ENCODE results near the gene BDKRB2. TPM values are rescaled to one million over a fixed set of nuclear protein-coding genes. Genes with fewer than 3 reads are reported as not detected.

The BDKRB2 gene
- total and polyA plus RNA-seq, 2 donors (not counting 1 experiment from before 2014, with no cell fraction given) = 24.0 to 91.5 TPM

DNA sequence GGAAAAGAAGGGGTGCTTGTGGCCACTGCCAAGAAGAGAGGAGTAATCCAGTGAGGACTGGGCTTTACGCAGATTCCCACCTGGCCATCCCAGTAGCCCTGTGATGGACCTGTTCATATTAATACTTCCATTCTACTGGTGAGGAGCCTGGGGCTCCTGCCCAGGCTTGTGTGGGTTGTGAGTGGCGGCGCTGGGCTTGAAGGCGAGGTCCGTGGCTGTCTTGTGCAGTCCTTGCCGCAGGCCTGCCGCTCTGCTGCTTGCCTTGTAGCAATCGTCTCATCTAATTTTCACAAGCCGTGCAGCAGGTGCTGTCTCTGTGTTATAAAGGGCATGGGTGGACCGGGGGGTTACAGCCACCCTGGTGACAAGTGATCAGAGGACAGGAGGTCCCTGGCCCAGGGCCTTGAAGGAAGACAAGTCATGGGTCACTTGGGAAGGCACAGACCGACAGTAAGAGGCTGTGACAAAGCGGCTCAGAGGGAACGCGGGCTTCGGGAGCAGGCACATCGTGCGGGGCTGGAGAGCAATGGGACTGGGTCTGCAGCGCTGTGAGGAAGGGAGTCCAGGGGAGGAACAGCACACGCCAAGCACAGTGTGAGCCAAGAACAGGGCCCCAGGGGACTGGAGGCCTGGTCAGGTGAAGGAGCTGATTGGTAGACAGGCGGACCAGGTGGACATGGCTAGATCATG, 7.3 kb upstream of the BDKRB2 start:
- no peak overlapping the region for H3K4me3 ChIP-seq (replicated peaks in 1 of 4; ENCODE audit: control extremely low read depth in 1 of 4, insufficient read depth in 1 of 4, low read depth in 3 of 4, low read length in 4 of 4)
- TF ChIP-seq EZH2 (IDR thresholded peaks at IDR 0.05; ENCODE audit: low read length, missing control alignments) (no peak), CTCF (conservative IDR thresholded peaks at IDR 0.05 in 1 of 2, IDR thresholded peaks at IDR 0.05 in 1 of 2; ENCODE audit: low read depth in 1 of 2, low read length in 2 of 2) (no peak)
- no peaks in the 10 kb centered on the region for H3K79me2 ChIP-seq (ENCODE audit: control insufficient read depth, insufficient read depth, low read length)
- H3K27ac ChIP-seq (ENCODE audit: insufficient read depth, low read length) = no peak overlapping the region
- H3K9ac ChIP-seq (ENCODE audit: insufficient read depth, low read length) = no peak overlapping the region
- no peak for DNase-seq (ENCODE audit: low read depth in 2 of 2)
- no peaks in the 10 kb centered on the region for H3K36me3 ChIP-seq (ENCODE audit: control insufficient read depth, insufficient read depth, low read length)
- no peaks in the 10 kb centered on the region for H3K4me1 ChIP-seq (ENCODE audit: control insufficient read depth, extremely low read depth, insufficient read depth, low read length)
- H2AFZ ChIP-seq (ENCODE audit: low read length) = no peak overlapping the region
- H4K20me1 ChIP-seq (ENCODE audit: control insufficient read depth, extremely low read depth, insufficient read depth, low read length) = no peaks in the 10 kb centered on the region
- H3K9me3 ChIP-seq (ENCODE audit: control insufficient read depth, insufficient read depth, low read depth, low read length) = no peaks in the 10 kb centered on the region
- no peak overlapping the region for H3K4me2 ChIP-seq (ENCODE audit: extremely low read depth, insufficient read depth, low read length)
- H3K27me3 ChIP-seq (ENCODE audit: control insufficient read depth, insufficient read depth, low read length) = no peaks in the 10 kb centered on the region

DNA sequence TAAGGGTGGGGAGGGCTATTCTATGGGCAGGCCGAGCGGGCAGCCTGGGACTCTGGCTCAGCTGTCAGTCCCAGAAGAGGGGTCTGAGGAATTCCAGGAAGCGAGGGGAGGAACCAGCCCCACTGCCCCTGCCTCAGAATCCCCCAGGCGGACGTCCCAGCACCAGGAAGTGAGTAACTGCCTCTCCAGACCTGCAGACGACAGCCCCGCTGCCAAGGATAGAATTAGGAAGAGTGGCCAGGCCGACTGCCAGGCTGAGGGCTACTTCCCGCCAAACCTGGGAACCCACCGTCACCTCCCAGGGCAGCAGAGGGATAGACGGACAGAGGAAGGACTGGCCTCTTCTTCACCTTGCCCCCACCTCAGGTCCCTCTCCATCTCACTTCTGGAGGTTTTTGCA, 6.7 kb upstream of the BDKRB2 start:
- Histone ChIP-seq H3K27ac (ENCODE audit: insufficient read depth, low read length) (no peak overlapping the region), H3K4me2 (ENCODE audit: extremely low read depth, insufficient read depth, low read length) (no peak overlapping the region), H2AFZ (ENCODE audit: low read length) (no peak overlapping the region), H3K9ac (ENCODE audit: insufficient read depth, low read length) (no peak overlapping the region), H4K20me1 (ENCODE audit: control insufficient read depth, extremely low read depth, insufficient read depth, low read length) (no peaks in the 10 kb centered on the region), H3K79me2 (ENCODE audit: control insufficient read depth, insufficient read depth, low read length) (no peaks in the 10 kb centered on the region), H3K4me1 (ENCODE audit: control insufficient read depth, extremely low read depth, insufficient read depth, low read length) (no peaks in the 10 kb centered on the region), H3K9me3 (ENCODE audit: control insufficient read depth, insufficient read depth, low read depth, low read length) (no peaks in the 10 kb centered on the region), H3K36me3 (ENCODE audit: control insufficient read depth, insufficient read depth, low read length) (no peaks in the 10 kb centered on the region), H3K4me3 (replicated peaks in 1 of 4; ENCODE audit: control extremely low read depth in 1 of 4, insufficient read depth in 1 of 4, low read depth in 3 of 4, low read length in 4 of 4) (no peak overlapping the region), H3K27me3 (ENCODE audit: control insufficient read depth, insufficient read depth, low read length) (no peaks in the 10 kb centered on the region)
- DNase-seq (ENCODE audit: low read depth in 2 of 2) = no peak
- no peak for TF ChIP-seq CTCF (conservative IDR thresholded peaks at IDR 0.05 in 1 of 2, IDR thresholded peaks at IDR 0.05 in 1 of 2; ENCODE audit: low read depth in 1 of 2, low read length in 2 of 2)
- no peak for TF ChIP-seq EZH2 (IDR thresholded peaks at IDR 0.05; ENCODE audit: low read length, missing control alignments)

DNA sequence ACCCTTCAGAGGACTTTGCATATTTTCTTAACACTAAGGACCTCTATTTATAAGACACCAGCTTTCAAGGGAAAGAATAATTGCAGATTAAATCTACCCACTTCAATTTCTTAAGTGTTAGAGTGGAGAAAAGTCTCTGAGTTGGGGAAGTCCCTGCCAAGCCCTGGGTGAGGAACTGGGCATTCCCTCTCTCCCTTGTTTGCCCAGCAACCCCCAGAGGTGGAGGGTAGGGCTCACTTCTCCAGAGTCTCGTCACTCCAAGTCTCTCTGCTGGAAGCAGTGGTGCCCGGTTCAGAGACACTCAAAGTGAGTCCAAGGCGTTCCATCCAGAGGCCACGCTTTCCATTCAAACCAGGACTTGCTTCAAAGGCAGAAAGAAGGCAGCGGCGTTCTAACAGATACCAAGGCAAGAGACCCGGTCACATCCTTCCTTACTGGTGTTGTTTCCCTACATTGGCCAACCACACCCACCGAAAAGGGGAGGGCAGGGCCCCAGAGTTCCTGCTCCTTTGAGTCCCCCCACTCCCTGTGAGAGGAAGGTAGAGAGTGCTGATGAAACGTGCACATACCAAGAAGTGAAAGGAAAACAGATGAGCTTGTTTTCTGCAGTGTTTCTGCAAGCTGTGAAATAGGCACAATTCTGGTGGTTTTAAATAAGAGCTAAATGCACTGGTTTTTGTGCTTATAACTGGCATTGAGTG, 6.1 kb upstream of the BDKRB2 start:
- H3K79me2 ChIP-seq (ENCODE audit: control insufficient read depth, insufficient read depth, low read length) = no peaks in the 10 kb centered on the region
- no peak overlapping the region for H3K27ac ChIP-seq (ENCODE audit: insufficient read depth, low read length)
- no peaks in the 10 kb centered on the region for H4K20me1 ChIP-seq (ENCODE audit: control insufficient read depth, extremely low read depth, insufficient read depth, low read length)
- H3K9me3 ChIP-seq (ENCODE audit: control insufficient read depth, insufficient read depth, low read depth, low read length) = no peaks in the 10 kb centered on the region
- no peak overlapping the region for H2AFZ ChIP-seq (ENCODE audit: low read length)
- DNase-seq (ENCODE audit: low read depth in 2 of 2) = no peak
- no peaks in the 10 kb centered on the region for H3K27me3 ChIP-seq (ENCODE audit: control insufficient read depth, insufficient read depth, low read length)
- H3K9ac ChIP-seq (ENCODE audit: insufficient read depth, low read length) = no peak overlapping the region
- no peaks in the 10 kb centered on the region for H3K4me1 ChIP-seq (ENCODE audit: control insufficient read depth, extremely low read depth, insufficient read depth, low read length)
- TF ChIP-seq CTCF (conservative IDR thresholded peaks at IDR 0.05 in 1 of 2, IDR thresholded peaks at IDR 0.05 in 1 of 2; ENCODE audit: low read depth in 1 of 2, low read length in 2 of 2) (no peak), EZH2 (IDR thresholded peaks at IDR 0.05; ENCODE audit: low read length, missing control alignments) (no peak)
- no peak overlapping the region for H3K4me2 ChIP-seq (ENCODE audit: extremely low read depth, insufficient read depth, low read length)
- no peaks in the 10 kb centered on the region for H3K36me3 ChIP-seq (ENCODE audit: control insufficient read depth, insufficient read depth, low read length)
- no peak overlapping the region for H3K4me3 ChIP-seq (replicated peaks in 1 of 4; ENCODE audit: control extremely low read depth in 1 of 4, insufficient read depth in 1 of 4, low read depth in 3 of 4, low read length in 4 of 4)
